Stimulated activated CD4-positive, alpha-beta T cell treated with anti-CD3 and anti-CD28 coated beads, Interleukin-1b, Interleukin-23, amount 100 ng/mL, for 1 hour (primary cell): ENCODE measurements around the gene INTS14.
A peak's percentile ranks its signal among the peaks of the same experiment; 100 is the strongest.

Experiments
- DNase-seq, 2 donors: peaks; one replicate each; pipeline ENCODE4 v3.0.0-alpha.2; 2020; ENCODE audit warnings: low read depth in 2 of 2

Gene INTS14

GRCh38 chr15:65532738-65533051, 78.2 kb downstream of the INTS14 start:
- no peak for DNase-seq

- DNase-seq: peak; percentile 77 to 93
These were observed 80.4 kb downstream of the INTS14 start, which contains the start of gene HACD3 for GRCh38 chr15:65530318-65531111. Gene HACD3 (plus strand): TSS chr15:65530463. CDS start chr15:65530632, 169 bp downstream.

DNA sequence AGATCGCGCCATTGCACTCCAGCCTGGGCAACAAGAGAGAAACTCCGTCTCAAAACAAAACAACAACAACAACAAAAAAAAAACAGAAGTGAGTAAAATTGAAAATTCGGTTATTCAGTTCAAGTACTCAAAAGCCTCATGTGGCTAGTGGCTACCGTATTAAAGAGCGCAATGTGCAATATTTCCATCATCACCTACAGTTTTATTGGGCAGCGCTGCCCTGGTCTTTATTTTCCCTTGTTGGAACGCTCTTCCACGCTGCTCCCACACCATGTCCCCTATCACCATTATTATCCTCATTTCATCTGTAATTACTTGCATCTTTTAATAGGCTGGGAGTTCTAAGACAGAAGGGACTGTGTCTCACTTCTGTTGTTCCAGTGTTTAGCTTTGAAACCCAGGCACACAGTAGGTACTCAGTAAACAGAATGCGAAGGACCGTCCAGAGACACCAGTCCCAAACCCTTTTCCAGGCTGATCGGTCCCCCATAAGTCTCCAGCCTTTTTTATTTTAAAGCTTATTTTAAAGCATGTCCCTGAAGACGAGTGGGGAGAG, 81.1 kb downstream of the INTS14 start:
- DNase-seq: no peak
